NCI-H2171 (cell line): ENCODE measurements around the gene KCNK5.

Experiments used
- DNase-seq: peaks from one replicate; lab custom pipeline; 2025; lab: John Stamatoyannopoulos, UW

KCNK5 gene

DNA sequence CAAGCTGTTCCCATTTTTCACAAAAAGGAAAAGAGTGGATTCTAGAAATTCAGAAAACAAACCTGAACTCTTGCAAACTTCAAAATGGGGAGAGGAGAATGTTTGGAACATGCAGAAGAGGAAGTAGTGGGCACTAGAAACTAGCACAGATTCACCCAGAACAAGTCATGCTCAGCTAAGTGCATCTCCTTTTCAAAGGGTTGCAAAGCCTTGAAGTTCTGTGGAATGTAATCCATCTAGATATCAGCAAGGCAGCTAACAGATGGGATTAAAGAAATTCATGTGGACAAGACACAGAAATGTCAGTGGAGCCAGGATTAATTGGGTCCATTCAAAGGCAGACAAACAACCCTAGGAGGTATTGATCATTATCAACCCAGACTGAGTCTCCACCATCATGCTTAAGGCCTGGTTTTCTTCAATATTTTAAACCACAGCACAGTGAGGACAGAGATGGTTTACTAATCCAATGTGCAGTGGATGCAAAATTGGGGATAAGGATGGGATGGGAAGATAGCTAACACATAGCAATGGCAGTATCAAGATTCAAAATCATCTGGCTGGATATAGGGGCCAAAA is 31.3 kb downstream of the KCNK5 start:
- DNase-seq = no peak

GRCh38 chr6:39197521-39197920 is 31.8 kb downstream of the KCNK5 start:
- DNase-seq = no peak

- DNase-seq = no peak
Observed at GRCh38 chr6:39196673-39197091, 32.6 kb downstream of the KCNK5 start.

GRCh38 chr6:39195792-39196385 is 33.4 kb downstream of the KCNK5 start:
- no peak for DNase-seq

DNA sequence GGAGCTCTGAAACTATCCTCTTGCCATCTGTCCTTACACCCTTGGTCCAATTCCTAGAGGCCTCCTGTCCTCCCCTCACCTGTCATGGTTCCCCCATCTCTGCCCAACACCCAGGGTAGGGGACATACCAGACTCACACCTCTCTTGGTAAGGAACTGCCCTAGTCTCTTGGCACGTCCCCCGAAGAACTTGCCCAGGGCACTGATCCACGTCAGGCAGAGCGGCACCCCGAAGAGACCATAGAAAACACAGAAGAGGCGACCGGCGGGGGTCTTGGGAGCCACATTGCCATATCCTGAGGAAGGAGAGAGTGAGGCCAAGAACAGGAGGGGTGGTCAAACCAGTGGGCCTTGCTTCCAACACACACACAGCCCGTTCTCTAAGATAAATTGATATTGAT is 34.8 kb downstream of the KCNK5 start:
- no peak for DNase-seq

GRCh38 chr6:39193201-39193791 is 36.0 kb downstream of the KCNK5 start:
- DNase-seq = no peak

DNA sequence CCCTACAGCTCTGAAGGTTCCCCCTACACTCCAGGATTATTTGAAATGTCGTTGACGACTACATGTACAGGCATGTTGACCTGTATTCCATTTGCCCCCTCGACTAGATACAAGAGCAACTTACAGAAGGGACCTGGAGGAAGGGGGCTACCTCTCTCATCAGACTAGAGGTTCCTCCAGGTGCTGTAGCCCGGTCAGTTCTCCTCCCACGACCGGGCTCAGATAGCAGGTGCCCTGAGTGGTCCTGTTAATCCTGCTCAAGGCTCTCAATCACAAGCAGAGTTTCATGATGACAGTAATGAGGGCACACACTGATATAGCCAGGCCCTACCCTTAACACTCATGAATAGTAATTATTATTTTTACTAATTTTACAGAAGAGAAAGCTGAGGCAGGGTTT is 36.5 kb downstream of the KCNK5 start:
- DNase-seq = no peak

DNA sequence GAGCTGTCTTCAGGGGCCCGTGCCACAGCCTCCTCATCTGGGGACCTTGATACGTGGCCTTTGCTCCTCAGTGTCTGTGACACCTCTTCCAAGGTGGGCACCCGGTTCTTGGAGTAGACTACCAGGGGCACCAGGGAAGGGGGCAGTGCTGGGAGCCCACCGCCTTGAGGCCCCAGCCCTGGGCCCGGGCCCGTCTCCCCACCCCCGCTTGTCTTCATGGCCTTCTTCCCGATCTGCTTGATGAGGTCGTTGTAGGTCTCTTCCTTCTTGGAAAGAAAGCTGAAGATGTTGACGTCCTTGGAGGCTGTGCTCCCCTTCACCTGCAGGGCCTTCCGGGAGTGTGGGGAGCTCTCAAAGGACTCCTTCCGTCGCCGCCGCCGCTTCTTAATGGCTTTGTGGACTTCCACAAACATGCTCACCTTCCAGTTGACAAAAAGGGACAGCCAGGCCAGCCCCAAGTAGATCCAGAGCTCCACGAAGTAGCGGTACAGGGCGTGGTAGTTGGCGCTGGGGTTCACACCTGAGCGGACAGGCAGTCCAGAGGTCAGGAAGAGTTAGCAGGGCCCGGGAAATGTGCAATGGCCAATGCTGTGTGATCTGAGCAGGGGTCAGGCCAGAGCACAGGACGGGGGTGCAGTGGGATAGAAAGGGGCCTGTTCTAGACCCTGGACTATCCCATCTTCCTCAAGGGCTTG is 37.9 kb downstream of the KCNK5 start:
- no peak for DNase-seq

DNA sequence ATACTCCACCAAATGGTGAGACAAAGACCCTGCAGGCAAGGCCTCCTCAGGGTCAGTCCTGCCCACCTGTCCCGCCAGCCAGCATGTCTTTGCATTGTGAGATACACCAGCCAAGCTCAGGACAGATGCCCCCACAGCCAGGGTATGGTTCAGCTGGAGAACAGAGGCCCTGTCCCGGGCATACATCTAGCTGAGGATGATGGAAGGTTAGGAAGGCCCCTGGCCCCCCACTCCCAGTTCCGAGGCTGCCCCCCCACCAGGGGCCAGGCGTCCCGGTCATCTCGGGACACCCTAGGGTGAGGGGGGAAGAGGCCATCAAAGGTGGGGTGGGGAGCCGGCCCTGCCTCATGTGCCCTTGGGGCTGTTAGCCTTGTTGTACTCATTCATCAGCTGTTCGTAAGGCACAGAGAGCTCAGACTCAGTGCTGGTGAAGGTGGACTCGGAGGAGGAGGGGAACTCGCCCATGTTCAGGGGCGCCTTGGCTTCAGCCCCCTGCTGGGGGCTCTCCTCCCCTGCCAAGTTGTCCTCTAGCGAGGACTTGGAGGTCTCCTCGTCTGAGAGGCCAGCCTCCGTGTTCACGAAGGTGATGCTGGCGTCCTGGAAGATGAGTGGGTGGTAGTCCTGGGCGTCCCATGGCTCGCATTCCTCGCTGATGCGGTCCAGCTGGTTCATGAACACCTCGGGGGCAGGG is 38.6 kb downstream of the KCNK5 start:
- DNase-seq = no peak

GRCh38 chr6:39189915-39190544 is 39.2 kb downstream of the KCNK5 start:
- no peak for DNase-seq

- no peak for DNase-seq
Observed at GRCh38 chr6:39189131-39189530, 40.1 kb downstream of the KCNK5 start.

GRCh38 chr6:39188571-39188970 is 40.7 kb downstream of the KCNK5 start:
- DNase-seq = no peak

GRCh38 chr6:39188098-39188450 is 41.2 kb downstream of the KCNK5 start:
- DNase-seq = no peak

DNA sequence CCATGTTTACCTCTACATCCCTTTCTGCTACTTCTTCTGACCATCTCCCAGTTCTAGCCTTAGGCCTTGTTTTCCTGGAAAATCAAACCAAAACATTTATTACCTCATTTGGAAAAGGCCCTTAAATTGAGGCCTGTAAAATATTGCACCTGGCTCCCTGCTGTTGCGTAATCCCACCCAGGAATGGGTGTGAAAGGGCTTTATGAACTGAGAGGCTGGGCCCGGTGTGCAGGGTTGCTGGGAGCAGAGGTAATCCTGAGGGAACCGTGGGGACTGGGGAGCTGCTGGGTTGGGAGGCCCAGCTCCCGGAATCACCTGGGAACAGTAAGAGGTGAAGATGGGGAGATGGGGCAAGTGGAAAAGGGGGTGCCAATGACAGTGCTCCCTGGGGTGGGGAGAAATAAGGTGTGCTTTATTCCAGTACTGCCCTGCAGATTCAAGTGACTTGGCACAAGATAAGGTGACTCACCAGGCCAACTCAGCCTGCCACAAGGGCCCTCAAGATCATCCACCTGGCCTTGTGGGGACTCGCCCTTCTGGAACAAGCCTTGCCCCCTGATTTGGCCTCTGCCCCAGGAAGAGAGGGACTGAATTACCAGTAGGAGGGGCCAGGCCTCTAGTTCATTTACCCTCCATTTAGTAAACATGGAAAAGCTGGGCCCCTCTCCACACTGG is 44.2 kb downstream of the KCNK5 start:
- DNase-seq = no peak

DNA sequence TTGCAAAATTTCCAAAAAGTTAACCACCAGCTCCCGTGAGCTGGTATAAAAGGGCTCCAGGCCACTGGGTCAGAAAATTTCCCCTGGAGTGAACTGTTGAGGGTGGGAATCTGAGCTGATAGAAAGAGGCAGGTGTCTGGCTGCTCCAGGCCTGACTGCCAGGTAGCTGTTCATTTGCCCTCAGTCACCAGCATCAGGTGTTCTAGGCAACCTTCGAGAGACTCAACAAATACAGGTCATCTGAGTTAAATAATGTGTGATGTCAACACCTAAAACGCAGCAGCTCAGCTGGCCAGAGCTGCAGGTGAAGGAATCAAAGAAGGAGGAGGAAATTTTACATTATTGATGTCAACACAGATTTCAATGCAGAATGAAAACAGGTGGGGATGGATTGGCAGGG is 46.7 kb downstream of the KCNK5 start:
- DNase-seq = no peak

GRCh38 chr6:39181826-39182225 is 47.4 kb downstream of the KCNK5 start:
- no peak for DNase-seq

DNA sequence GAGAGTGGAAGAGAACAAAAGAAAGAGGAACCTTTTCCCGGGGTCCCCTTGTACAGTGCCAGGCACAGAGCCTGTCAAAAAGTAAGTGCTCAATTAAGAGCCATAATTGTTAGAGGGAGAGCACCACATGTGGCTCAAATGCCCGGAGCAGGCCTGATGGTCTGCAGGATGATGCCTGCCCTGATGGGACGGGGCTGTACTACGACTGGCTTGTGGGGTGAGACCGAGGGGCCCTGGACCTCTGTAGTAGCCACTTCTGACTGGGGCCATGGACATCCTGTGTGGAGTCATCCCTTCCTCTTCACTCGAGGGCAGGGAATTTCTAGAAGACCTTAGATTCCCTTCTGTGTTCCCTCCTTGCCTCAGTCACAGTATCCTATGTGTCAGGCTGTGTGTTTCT is 47.9 kb downstream of the KCNK5 start:
- DNase-seq = no peak

DNA sequence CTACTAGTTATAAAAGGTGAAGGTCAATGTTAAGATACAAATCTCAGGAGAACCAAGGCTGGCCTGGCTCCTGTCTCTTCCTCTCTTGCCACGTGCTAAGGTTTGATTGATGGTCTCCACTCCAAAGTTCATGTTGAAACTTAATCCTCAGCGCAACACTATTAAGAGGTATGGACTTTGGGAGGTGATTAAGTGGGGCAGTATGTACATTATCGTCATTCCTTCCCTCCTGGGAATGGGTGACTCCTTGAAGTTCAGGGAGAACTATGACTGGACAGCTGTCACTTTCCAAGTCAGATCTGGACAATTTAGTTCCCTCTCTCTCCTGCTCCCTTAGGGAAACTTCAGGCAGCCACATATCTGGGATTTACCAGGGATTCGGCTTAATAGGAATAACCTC is 50.5 kb downstream of the KCNK5 start:
- no peak for DNase-seq

DNA sequence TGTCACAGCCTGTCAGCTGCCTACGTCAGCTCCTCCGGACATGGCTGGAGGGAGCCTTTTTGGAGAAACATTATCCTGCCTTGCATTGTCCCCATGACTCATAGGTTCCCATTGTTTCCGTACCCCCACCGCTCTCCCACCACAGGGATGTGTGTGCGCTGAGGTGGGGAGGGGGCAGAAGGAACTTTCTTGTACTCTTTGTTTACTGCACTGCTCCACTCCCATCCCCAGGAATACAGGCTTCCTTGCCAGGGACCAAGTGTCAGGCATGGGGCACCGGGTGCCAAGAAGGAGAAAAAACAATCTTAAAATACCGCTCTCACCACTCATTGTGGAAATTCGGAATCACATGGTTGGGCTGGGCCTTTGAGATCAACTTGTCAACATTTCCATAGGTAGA is 51.0 kb downstream of the KCNK5 start:
- DNase-seq = no peak

DNA sequence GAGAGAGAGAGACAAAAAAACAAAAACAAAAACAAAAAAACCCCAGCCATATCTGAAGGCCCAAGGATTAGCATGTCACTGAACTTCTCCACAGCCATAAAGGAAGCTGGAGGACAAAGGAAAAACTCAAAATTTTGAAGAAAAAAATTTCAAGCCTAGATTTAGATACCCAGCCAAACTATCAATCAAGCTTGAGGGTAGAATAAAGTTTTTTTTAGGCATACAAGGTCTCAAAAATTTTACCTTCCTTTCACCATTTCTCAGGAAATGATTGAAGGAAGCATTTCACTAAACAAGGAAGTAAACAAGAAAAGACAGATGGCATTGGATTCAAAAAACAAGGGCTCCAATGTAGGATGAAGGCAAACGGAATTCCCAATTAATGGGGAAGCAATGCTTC is 52.1 kb downstream of the KCNK5 start:
- DNase-seq = no peak

- no peak for DNase-seq
Observed at GRCh38 chr6:39173270-39173669, 56.0 kb downstream of the KCNK5 start.

DNA sequence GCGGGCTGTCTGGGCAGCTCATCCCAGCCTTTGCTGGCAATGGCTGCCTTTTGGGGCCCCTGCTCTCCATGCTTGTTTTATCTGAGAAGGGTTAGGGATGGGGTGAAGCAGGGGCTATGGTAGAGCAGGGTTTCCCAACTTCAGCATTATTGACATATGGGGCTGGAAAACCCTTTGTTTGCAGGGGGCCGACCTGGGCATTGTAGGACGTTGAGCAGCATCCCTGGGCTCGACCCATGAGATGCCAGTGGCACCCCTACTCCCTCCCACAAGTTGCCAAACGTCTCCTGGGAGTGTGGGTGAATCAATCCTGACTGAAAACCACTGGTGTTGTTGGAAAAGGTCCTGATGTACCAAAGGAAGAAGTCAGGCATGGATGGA is 56.9 kb downstream of the KCNK5 start:
- DNase-seq = no peak
